SU-DHL-6 (cell line): ENCODE data around the gene RFC4.

Source experiments
- EZH2phosphoT487 ChIP-seq: fragments of 200-600 bp; sonication (generic), shearing (Covaris generic); conservative IDR thresholded peaks from 2 replicates; pipeline ENCODE4 v1.6.1; 2018; ENCODE audit warnings: mild to moderate bottlenecking, antibody characterized with exemption, low read length, moderate library complexity, mixed read lengths
- TF ChIP-seq, protein P1 (sequence below): fragments of 200-600 bp; sonication (generic); IDR thresholded peaks from one replicate; pipeline ENCODE4 v1.5.1; 2017; ENCODE audit warnings: antibody characterized with exemption, mild to moderate bottlenecking, low read length, moderate library complexity; ENCODE audit not compliant: insufficient read depth, poor library complexity, severe bottlenecking

DNA sequence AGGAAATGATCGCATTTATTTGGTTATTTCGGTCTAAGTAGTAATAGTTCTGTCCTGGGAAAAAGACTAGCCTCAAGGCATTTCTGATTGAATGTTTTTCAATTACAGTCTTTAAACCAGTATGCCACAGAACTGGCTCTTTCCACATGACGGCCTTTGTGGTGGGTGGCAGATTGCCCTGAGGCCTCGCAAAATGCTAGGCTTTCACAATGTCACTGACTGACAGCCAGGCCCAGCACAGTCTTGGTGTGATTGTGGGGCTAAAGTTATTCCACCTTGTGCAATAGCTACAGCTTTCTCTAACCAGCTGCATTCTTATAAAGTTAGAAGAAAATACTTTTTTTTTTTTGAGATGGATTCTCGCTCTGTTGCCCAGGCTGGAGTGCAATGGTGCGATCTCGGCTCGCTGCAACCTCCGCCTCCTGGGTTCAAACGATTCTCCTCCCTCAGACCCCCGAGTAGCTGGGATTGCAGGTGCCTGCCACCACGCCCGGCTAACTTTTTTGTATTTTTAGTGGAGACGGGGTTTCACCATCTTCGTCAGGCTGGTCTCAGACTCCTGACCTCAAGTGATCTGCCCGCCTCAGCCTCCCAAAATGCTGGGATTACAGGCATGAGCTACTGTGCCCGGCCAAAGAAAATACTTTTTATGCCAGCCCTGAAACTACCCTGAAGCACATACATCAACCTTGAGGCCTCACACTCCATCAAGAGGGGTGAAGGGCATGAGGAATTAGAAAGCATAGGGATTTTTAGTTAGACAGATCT lies 33.8 kb upstream of the RFC4 start:
- TF ChIP-seq, protein P1, sequence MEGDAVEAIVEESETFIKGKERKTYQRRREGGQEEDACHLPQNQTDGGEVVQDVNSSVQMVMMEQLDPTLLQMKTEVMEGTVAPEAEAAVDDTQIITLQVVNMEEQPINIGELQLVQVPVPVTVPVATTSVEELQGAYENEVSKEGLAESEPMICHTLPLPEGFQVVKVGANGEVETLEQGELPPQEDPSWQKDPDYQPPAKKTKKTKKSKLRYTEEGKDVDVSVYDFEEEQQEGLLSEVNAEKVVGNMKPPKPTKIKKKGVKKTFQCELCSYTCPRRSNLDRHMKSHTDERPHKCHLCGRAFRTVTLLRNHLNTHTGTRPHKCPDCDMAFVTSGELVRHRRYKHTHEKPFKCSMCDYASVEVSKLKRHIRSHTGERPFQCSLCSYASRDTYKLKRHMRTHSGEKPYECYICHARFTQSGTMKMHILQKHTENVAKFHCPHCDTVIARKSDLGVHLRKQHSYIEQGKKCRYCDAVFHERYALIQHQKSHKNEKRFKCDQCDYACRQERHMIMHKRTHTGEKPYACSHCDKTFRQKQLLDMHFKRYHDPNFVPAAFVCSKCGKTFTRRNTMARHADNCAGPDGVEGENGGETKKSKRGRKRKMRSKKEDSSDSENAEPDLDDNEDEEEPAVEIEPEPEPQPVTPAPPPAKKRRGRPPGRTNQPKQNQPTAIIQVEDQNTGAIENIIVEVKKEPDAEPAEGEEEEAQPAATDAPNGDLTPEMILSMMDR: no peak
- TF ChIP-seq EZH2phosphoT487: no peak
